GM23338 (cell line): ENCODE results near the gene KLHL9.

Source experiments
- CTCF ChIP-seq, 2 experiments: fragments of 200-600 bp in 1 of 2; sonication (generic) in 1 of 2; conservative IDR thresholded peaks; 2 replicates each; pipeline versions ENCODE4 v1.5.1 to v1.6.1; 2016 to 2017; ENCODE audit warnings: antibody characterized with exemption in 2 of 2, low read depth in 2 of 2, mild to moderate bottlenecking in 2 of 2, moderate library complexity in 1 of 2
- EZH2 ChIP-seq: fragments of 200-600 bp; sonication (generic); IDR thresholded peaks from one replicate; pipeline ENCODE4 v1.8.0; 2017; ENCODE audit warnings: antibody characterized with exemption, mild to moderate bottlenecking, low read depth; ENCODE audit not compliant: unreplicated experiment
- EZH2phosphoT487 ChIP-seq: fragments of 200-600 bp; sonication (generic); IDR thresholded peaks from one replicate; pipeline ENCODE4 v1.8.1; 2018; ENCODE audit warnings: antibody characterized with exemption; ENCODE audit not compliant: unreplicated experiment

GRCh38 chr9:21316860-21317259, 18.3 kb downstream of the KLHL9 start:
- TF ChIP-seq CTCF (conservative IDR thresholded peaks at IDR 0.05; ENCODE audit: low read depth in 2 of 2): peak; percentile 13 to 47; a peak in 2 of 4 replicates
- TF ChIP-seq EZH2: no peak
- no peak for TF ChIP-seq EZH2phosphoT487
